ENCODE results near the gene MPP4. TPM values are rescaled to one million over a fixed set of nuclear protein-coding genes. Genes with fewer than 3 reads are reported as not detected.

The MPP4 gene
- total and polyA plus RNA-seq, 7 donors = 0.06 to 0.36 TPM; not detected in 5

GRCh38 chr2:201707142-201707541, 8.7 kb upstream of the MPP4 start:
- H3K27ac ChIP-seq = no peak overlapping the region
- H3K4me3 ChIP-seq = no peak overlapping the region
- no peak for DNase-seq
- H3K9me3 ChIP-seq = no peaks in the 10 kb centered on the region
- H3K27me3 ChIP-seq = no peaks in the 10 kb centered on the region
- no peak for TF ChIP-seq CTCF (IDR thresholded peaks at IDR 0.05)
- TF ChIP-seq POLR2A (IDR thresholded peaks at IDR 0.05) = no peak
- TF ChIP-seq EP300 (IDR thresholded peaks at IDR 0.05) = no peak
- TF ChIP-seq POLR2AphosphoS5 (IDR thresholded peaks at IDR 0.05) = no peak
- no peaks in the 10 kb centered on the region for H3K4me1 ChIP-seq
- intact Hi-C loops (cut with DNase I) = no loop called here
- WGBS, 2 donors = 93 to 97% methylated on average over 1 of the region's 1 CpG
- H3K36me3 ChIP-seq = peaks cover 5 to 98% (median 39%) of the 10 kb centered on the region in 4 donors

GRCh38 chr2:201704536-201704935, 6.1 kb upstream of the MPP4 start:
- peaks cover under 1 to 96% (median 40%) of the 10 kb centered on the region in 4 donors for H3K36me3 ChIP-seq
- no peak overlapping the region for H3K27ac ChIP-seq
- WGBS, 2 donors = 91 to 95% methylated on average over 5 of the region's 5 CpGs
- H3K4me3 ChIP-seq = no peak overlapping the region
- no peaks in the 10 kb centered on the region for H3K9me3 ChIP-seq
- no peaks in the 10 kb centered on the region for H3K4me1 ChIP-seq
- intact Hi-C loops (cut with DNase I) = no loop called here
- no peak for TF ChIP-seq CTCF (IDR thresholded peaks at IDR 0.05)
- no peak for TF ChIP-seq EP300 (IDR thresholded peaks at IDR 0.05)
- TF ChIP-seq POLR2A (IDR thresholded peaks at IDR 0.05) = no peak
- TF ChIP-seq POLR2AphosphoS5 (IDR thresholded peaks at IDR 0.05) = no peak
- no peaks in the 10 kb centered on the region for H3K27me3 ChIP-seq
- no peak for DNase-seq

- Histone ChIP-seq H3K9me3 (no peaks in the 10 kb centered on the region), H3K27me3 (no peaks in the 10 kb centered on the region), H3K27ac (no peak overlapping the region), H3K36me3 (peaks cover 0 to 69% (median 26%) of the 10 kb centered on the region in 4 donors), H3K4me3 (no peak overlapping the region), H3K4me1 (no peaks in the 10 kb centered on the region)
- 92 to 94% methylated on average over 1 of the region's 1 CpG for WGBS, 2 donors
- DNase-seq = no peak
- intact Hi-C loops (cut with DNase I) = no loop called here
- no peak for TF ChIP-seq POLR2AphosphoS5 (IDR thresholded peaks at IDR 0.05)
- TF ChIP-seq CTCF (IDR thresholded peaks at IDR 0.05) = no peak
- TF ChIP-seq POLR2A (IDR thresholded peaks at IDR 0.05) = no peak
- TF ChIP-seq EP300 (IDR thresholded peaks at IDR 0.05) = no peak
Measured at GRCh38 chr2:201701646-201702045, 3.2 kb upstream of the MPP4 start.

DNA sequence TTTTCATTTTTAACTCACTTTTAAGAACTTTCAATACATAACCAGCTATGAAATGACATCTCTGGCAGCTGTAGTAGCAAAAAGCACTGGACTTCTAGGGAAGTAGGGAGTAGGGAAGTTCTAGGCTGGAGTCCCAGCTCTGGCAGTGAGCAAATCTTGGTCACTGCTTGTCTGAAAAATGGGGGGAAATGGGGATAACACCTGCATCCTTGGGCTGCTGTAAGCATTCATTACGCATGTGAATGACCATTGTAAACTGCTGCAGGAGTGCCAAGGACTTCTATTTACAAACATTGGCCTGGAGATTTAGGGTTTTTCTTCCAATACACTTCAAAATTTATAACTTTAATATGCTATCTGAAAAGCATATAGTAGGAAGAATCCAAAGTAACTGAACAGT, 972 bp upstream of the MPP4 start:
- intact Hi-C loops (cut with DNase I) = no loop called here
- TF ChIP-seq POLR2A (IDR thresholded peaks at IDR 0.05) (no peak), EP300 (IDR thresholded peaks at IDR 0.05) (no peak), CTCF (IDR thresholded peaks at IDR 0.05) (no peak), POLR2AphosphoS5 (IDR thresholded peaks at IDR 0.05) (no peak)
- Histone ChIP-seq H3K4me3 (no peak overlapping the region), H3K27me3 (no peaks in the 10 kb centered on the region), H3K36me3 (peaks cover 0 to 47% (median 21%) of the 10 kb centered on the region in 4 donors), H3K9me3 (no peaks in the 10 kb centered on the region), H3K27ac (peak overlapping the region in 1 of 4 donors; percentile 17), H3K4me1 (no peaks in the 10 kb centered on the region)
- DNase-seq = no peak
- 80 to 85% methylated on average over 1 of the region's 1 CpG for WGBS, 2 donors

GRCh38 chr2:201697899-201698298, 545 bp downstream of the MPP4 start:
- intact Hi-C loops (cut with DNase I) = no loop called here
- Histone ChIP-seq H3K27ac (peak overlapping the region in 2 of 4 donors; percentile 11 to 20), H3K36me3 (peaks cover 0 to 32% (median 13%) of the 10 kb centered on the region in 4 donors)

More at GRCh38 chr2:201697899-201698298, 545 bp downstream of the MPP4 start:
- DNase-seq = no peak
- no peaks in the 10 kb centered on the region for H3K9me3 ChIP-seq
- H3K4me3 ChIP-seq = no peak overlapping the region
- WGBS, 2 donors = 78 to 84% methylated on average over 2 of the region's 2 CpGs
- no peaks in the 10 kb centered on the region for H3K27me3 ChIP-seq
- no peaks in the 10 kb centered on the region for H3K4me1 ChIP-seq
- TF ChIP-seq POLR2A (IDR thresholded peaks at IDR 0.05) = no peak
- TF ChIP-seq EP300 (IDR thresholded peaks at IDR 0.05) = no peak
- no peak for TF ChIP-seq CTCF (IDR thresholded peaks at IDR 0.05)
- TF ChIP-seq POLR2AphosphoS5 (IDR thresholded peaks at IDR 0.05) = no peak
